Spleen (tissue), 11 donors: ENCODE data around the gene SERINC3. TPM values are rescaled to one million over a fixed set of nuclear protein-coding genes. Genes with fewer than 3 reads are reported as not detected.
A peak's percentile ranks its signal among the peaks of the same experiment; 100 is the strongest.

ENCODE experiments used
- DNase-seq: peaks from one replicate; pipeline ENCODE4 v3.0.0-alpha.2; 2020
- H3K27ac ChIP-seq, 8 donors: fragments of 200-600 bp; sonication (generic) in 7 of 8; 1 replicate in 4 of 8; 2 replicates in 4 of 8; pipeline versions ENCODE4 v1.5.0 to v1.8.0; 2016 to 2021; ENCODE audit warnings: inconsistent platforms in 4 of 8, mild to moderate bottlenecking in 4 of 8, moderate library complexity in 1 of 8
- H3K27me3 ChIP-seq, 7 donors: fragments of 200-600 bp; sonication (generic) in 6 of 7; replicated peaks in 1 of 7; 1 replicate in 4 of 7; 2 replicates in 3 of 7; pipeline versions ENCODE4 v1.5.0 to v1.8.0; 2016 to 2021; ENCODE audit warnings: inconsistent platforms in 3 of 7, mild to moderate bottlenecking in 1 of 7
- H3K36me3 ChIP-seq, 6 donors: fragments of 200-600 bp; sonication (generic) in 5 of 6; 1 replicate in 4 of 6; 2 replicates in 2 of 6; pipeline versions ENCODE4 v1.5.0 to v1.8.0; 2016 to 2021; ENCODE audit warnings: inconsistent platforms in 2 of 6
- H3K4me1 ChIP-seq, 6 donors: fragments of 200-600 bp; sonication (generic) in 5 of 6; 1 replicate in 3 of 6; 2 replicates in 3 of 6; pipeline versions ENCODE4 v1.5.0 to v1.8.0; 2016 to 2021; ENCODE audit warnings: inconsistent platforms in 3 of 6
- H3K4me3 ChIP-seq, 8 donors: fragments of 200-600 bp; sonication (generic) in 7 of 8; 1 replicate in 4 of 8; 2 replicates in 4 of 8; pipeline versions ENCODE4 v1.5.0 to v1.8.0; 2016 to 2021; ENCODE audit warnings: inconsistent platforms in 4 of 8, mild to moderate bottlenecking in 4 of 8, moderate library complexity in 2 of 8
- H3K9me3 ChIP-seq, 8 donors: fragments of 200-600 bp; sonication (generic) in 7 of 8; 1 replicate in 4 of 8; 2 replicates in 4 of 8; pipeline versions ENCODE4 v1.5.0 to v1.8.0; 2016 to 2021; ENCODE audit warnings: inconsistent platforms in 4 of 8
- CTCF ChIP-seq, 11 experiments: fragments of 200-600 bp in 7 of 11; fragments of 450-650 bp in 4 of 11; sonication (generic) in 4 of 11; IDR thresholded peaks in 8 of 11; conservative IDR thresholded peaks in 3 of 11; 1 replicate in 7 of 11; 2 replicates in 4 of 11; pipeline versions ENCODE4 v1.4.0 to v1.8.0; 2016 to 2021; ENCODE audit warnings: antibody characterized with exemption in 11 of 11, inconsistent platforms in 4 of 11, mild to moderate bottlenecking in 1 of 11
- POLR2A ChIP-seq, 3 donors: fragments of 450-650 bp; IDR thresholded peaks; one replicate each; pipeline ENCODE4 v1.5.1; 2017; ENCODE audit warnings: antibody characterized with exemption in 3 of 3, mild to moderate bottlenecking in 1 of 3
- POLR2AphosphoS5 ChIP-seq, 3 donors: sonication (generic); formaldehyde crosslinking; IDR thresholded peaks; one replicate each; pipeline ENCODE4 v1.5.1; 2017; ENCODE audit warnings: antibody characterized with exemption in 3 of 3
- WGBS, 5 donors: extraction: QIAGEN DNeasy Blood & Tissue Kit in 3 of 5; methylation state at CpG; one replicate each; pipeline versions ENCODE4 v1.1.5 to v1.1.7; 2013 to 2018; 5-methylcytosine and 5-hydroxymethylcytosine counted together
- intact Hi-C: fragments of 100-400 bp; cut with DNase I; formaldehyde crosslinking; loops from one replicate; pipeline ENCODE4 v1.15.0; 2023; ENCODE audit warnings: low total_unique reads
- polyA plus RNA-seq, 3 donors: library from polyadenylated mRNA; stranded (reverse); fragments of 200-250 nt; gene quantifications; one replicate each; pipeline ENCODE4 v1.2.1, GENCODE V29; 2013
- total RNA-seq, 7 donors: library from RNA; depleted of rRNA in 3 of 7; stranded (reverse); fragments of >200 nt in 3 of 7; fragmentation: NEBNext Ultra II Directional in 4 of 7; extraction: Animal tissue kit (Norgen Biotek cat#: 25700) in 4 of 7; gene quantifications; one replicate each; pipeline versions ENCODE4 v1.1.0 to v1.2.1, GENCODE V29; 2016 to 2021
- donor health status: healthy with polysubstance abuse.
- donor health status: DM: no; HTN: no; CAD: no; lungs with moderate emphysema.
- donor health status: DM: no; HTN: no; CAD: no.
- donor health status: Bipolar disorder and iron deficiency.
- donor health status: healthy.
- donor health status: DM: no; HTN: no; CAD: no.
- donor health status: DM: yes; HTN: yes; CAD: no.

The SERINC3 gene
- total and polyA plus RNA-seq, 10 donors: 14.5 to 117 (median 85.5) TPM

- Histone ChIP-seq H3K9me3 (no peaks in the 10 kb centered on the region), H3K4me3 (no peak overlapping the region), H3K4me1 (peaks cover 0 to 11% (median 4%) of the 10 kb centered on the region in 6 donors), H3K36me3 (no peaks in the 10 kb centered on the region), H3K27me3 (no peaks in the 10 kb centered on the region), H3K27ac (no peak overlapping the region)
- no peak for DNase-seq
- intact Hi-C loops: no loop called here
- TF ChIP-seq CTCF (IDR thresholded peaks at IDR 0.05 in 8 of 11, conservative IDR thresholded peaks at IDR 0.05 in 3 of 11) (no peak), POLR2AphosphoS5 (IDR thresholded peaks at IDR 0.05) (no peak), POLR2A (IDR thresholded peaks at IDR 0.05) (no peak)
Measured at GRCh38 chr20:44559302-44559701, 37.4 kb upstream of the SERINC3 start.

- H3K27ac ChIP-seq: peak overlapping the region in 6 of 8 donors; percentile 17 to 37 (median 26)
- no peak for DNase-seq
- TF ChIP-seq POLR2AphosphoS5 (IDR thresholded peaks at IDR 0.05): no peak
- no peak for TF ChIP-seq CTCF (IDR thresholded peaks at IDR 0.05 in 8 of 11, conservative IDR thresholded peaks at IDR 0.05 in 3 of 11)
- no peak for TF ChIP-seq POLR2A (IDR thresholded peaks at IDR 0.05)
- H3K4me3 ChIP-seq: no peak overlapping the region
- H3K4me1 ChIP-seq: peaks cover 0 to 11% (median 0%) of the 10 kb centered on the region in 6 donors
- intact Hi-C loops: no loop called here
- H3K9me3 ChIP-seq: no peaks in the 10 kb centered on the region
- H3K36me3 ChIP-seq: no peaks in the 10 kb centered on the region
- WGBS, 5 donors: 53 to 67% (median 59%) methylated on average over 6 of the region's 6 CpGs
- no peaks in the 10 kb centered on the region for H3K27me3 ChIP-seq
Measured at GRCh38 chr20:44552950-44553908, 31.4 kb upstream of the SERINC3 start.

- Histone ChIP-seq H3K4me3 (no peak overlapping the region), H3K4me1 (peaks cover 0 to 11% (median 0%) of the 10 kb centered on the region in 6 donors), H3K9me3 (no peaks in the 10 kb centered on the region), H3K36me3 (no peaks in the 10 kb centered on the region), H3K27me3 (no peaks in the 10 kb centered on the region), H3K27ac (peak overlapping the region in 4 of 8 donors; percentile 16 to 37 (median 26))
- DNase-seq: no peak
- 69 to 83% (median 78%) methylated on average over 3 of the region's 3 CpGs for WGBS, 5 donors
- intact Hi-C loops: no loop called here
- no peak for TF ChIP-seq CTCF (IDR thresholded peaks at IDR 0.05 in 8 of 11, conservative IDR thresholded peaks at IDR 0.05 in 3 of 11)
- no peak for TF ChIP-seq POLR2A (IDR thresholded peaks at IDR 0.05)
- no peak for TF ChIP-seq POLR2AphosphoS5 (IDR thresholded peaks at IDR 0.05)
Measured at GRCh38 chr20:44552568-44552949, 30.7 kb upstream of the SERINC3 start.

GRCh38 chr20:44552050-44552449 is 30.2 kb upstream of the SERINC3 start:
- TF ChIP-seq POLR2AphosphoS5 (IDR thresholded peaks at IDR 0.05): no peak
- no peak for TF ChIP-seq POLR2A (IDR thresholded peaks at IDR 0.05)
- TF ChIP-seq CTCF (IDR thresholded peaks at IDR 0.05 in 8 of 11, conservative IDR thresholded peaks at IDR 0.05 in 3 of 11): no peak
- H3K27ac ChIP-seq: peak overlapping the region in 1 of 8 donors; percentile 16
- no peaks in the 10 kb centered on the region for H3K27me3 ChIP-seq
- H3K4me1 ChIP-seq: peaks cover 0 to 11% (median 0%) of the 10 kb centered on the region in 6 donors
- H3K36me3 ChIP-seq: no peaks in the 10 kb centered on the region
- H3K4me3 ChIP-seq: no peak overlapping the region
- DNase-seq: no peak
- no peaks in the 10 kb centered on the region for H3K9me3 ChIP-seq
- intact Hi-C loops: no loop called here
- WGBS, 5 donors: 80 to 91% (median 82%) methylated on average over 4 of the region's 4 CpGs
